CD4-positive, alpha-beta T cell (primary cell): ENCODE data around the gene OR2J3. TPM values are rescaled to one million over a fixed set of nuclear protein-coding genes. Genes with fewer than 3 reads are reported as not detected.
"Not testable (repeated sequence)": the region's sequence is repeated elsewhere in the genome, so short reads cannot be mapped to it uniquely, and the experiment has no call there.

ENCODE experiments used
- ATAC-seq: fragments of 200-7000 bp; cut with Tn5 transposase; one replicate; pipeline ENCODE4 v1.10.0; 2022; ENCODE audit warnings: mild to moderate bottlenecking; ENCODE audit not compliant: poor library complexity
- CTCF ChIA-PET: fragments of 350-600 bp; sonication (Branson Sonifier 250); formaldehyde crosslinking; loops from one replicate; lab custom pipeline; 2021; ENCODE audit warnings: antibody characterized with exemption, inconsistent platforms; lab: Charles Lee
- POLR2A ChIA-PET: fragments of 350-600 bp; sonication (Branson Sonifier 250); formaldehyde crosslinking; loops from one replicate; lab custom pipeline; 2021; ENCODE audit warnings: antibody characterized with exemption, inconsistent platforms; lab: Charles Lee
- DNase-seq, 14 experiments: peaks; one replicate each; pipeline ENCODE4 v3.0.0-alpha.2; 2013 to 2020; ENCODE audit warnings: mixed read lengths in 2 of 14
- H3K27ac ChIP-seq, 2 donors: one replicate each; pipeline versions ENCODE4 v1.5.1 to v1.7.0; 2013; ENCODE audit warnings: low read length in 2 of 2, low read depth in 1 of 2, mild to moderate bottlenecking in 1 of 2
- H3K27me3 ChIP-seq, 2 experiments: 1 replicate in 1 of 2; 2 replicates in 1 of 2; pipeline versions ENCODE4 v1.6.1 to v1.7.0; 2013; ENCODE audit warnings: low read length in 2 of 2, control low read depth in 1 of 2, mild to moderate bottlenecking in 1 of 2, moderate library complexity in 1 of 2; ENCODE audit not compliant: insufficient read depth in 2 of 2, control insufficient read depth in 1 of 2
- H3K36me3 ChIP-seq: one replicate; pipeline ENCODE4 v1.6.1; 2013; ENCODE audit warnings: low read length, control low read depth; ENCODE audit not compliant: insufficient read depth
- H3K4me1 ChIP-seq: one replicate; pipeline ENCODE4 v1.6.1; 2013; ENCODE audit warnings: low read length, control low read depth; ENCODE audit not compliant: insufficient read depth
- H3K4me3 ChIP-seq: one replicate; pipeline ENCODE4 v1.5.1; 2013; ENCODE audit warnings: mild to moderate bottlenecking, low read length, moderate library complexity
- H3K9me3 ChIP-seq, 2 experiments: 1 replicate in 1 of 2; 2 replicates in 1 of 2; pipeline versions ENCODE4 v1.6.1 to v1.7.0; 2013; ENCODE audit warnings: low read length in 2 of 2, mild to moderate bottlenecking in 2 of 2, control low read depth in 1 of 2, moderate library complexity in 1 of 2; ENCODE audit not compliant: control insufficient read depth in 1 of 2, insufficient read depth in 1 of 2
- H3K27ac Mint-ChIP-seq: one replicate; pipeline ENCODE4 v1.8.0; 2020; ENCODE audit warnings: mixed read lengths
- H3K27me3 Mint-ChIP-seq: one replicate; pipeline ENCODE4 v1.8.0; 2021; ENCODE audit warnings: mixed read lengths
- H3K36me3 Mint-ChIP-seq: one replicate; pipeline ENCODE4 v1.8.0; 2021; ENCODE audit warnings: low read depth, mixed read lengths
- H3K4me1 Mint-ChIP-seq: one replicate; pipeline ENCODE4 v1.8.0; 2021; ENCODE audit warnings: low read depth, mixed read lengths
- H3K4me3 Mint-ChIP-seq: one replicate; pipeline ENCODE4 v1.8.0; 2020; ENCODE audit warnings: mild to moderate bottlenecking, mixed read lengths
- H3K9me3 Mint-ChIP-seq: one replicate; pipeline ENCODE4 v1.8.0; 2020; ENCODE audit warnings: mixed read lengths
- intact Hi-C, 2 experiments: fragments of 100-400 bp; cut with DNase I in 1 of 2; cut with micrococcal nuclease in 1 of 2; formaldehyde crosslinking; loops; one replicate each; pipeline versions ENCODE4 v1.15.1 to v1.9.0; 2023 to 2025; cut with DNase I, micrococcal nuclease
- total RNA-seq, 174 experiments: library from RNA in 2 of 174; stranded (reverse) in 2 of 174; gene quantifications; one replicate each; pipeline ENCODE4 v1.2.3 and lab custom pipeline; 2021 to 2026
- TF ChIP-seq, protein P1 (sequence below): fragments of 200-600 bp; IDR thresholded peaks from one replicate; pipeline ENCODE4 v1.8.0; 2022; ENCODE audit warnings: antibody characterized with exemption, mild to moderate bottlenecking

The OR2J3 gene
- total RNA-seq, 2 experiments from 2014 or later, result not detected

DNA sequence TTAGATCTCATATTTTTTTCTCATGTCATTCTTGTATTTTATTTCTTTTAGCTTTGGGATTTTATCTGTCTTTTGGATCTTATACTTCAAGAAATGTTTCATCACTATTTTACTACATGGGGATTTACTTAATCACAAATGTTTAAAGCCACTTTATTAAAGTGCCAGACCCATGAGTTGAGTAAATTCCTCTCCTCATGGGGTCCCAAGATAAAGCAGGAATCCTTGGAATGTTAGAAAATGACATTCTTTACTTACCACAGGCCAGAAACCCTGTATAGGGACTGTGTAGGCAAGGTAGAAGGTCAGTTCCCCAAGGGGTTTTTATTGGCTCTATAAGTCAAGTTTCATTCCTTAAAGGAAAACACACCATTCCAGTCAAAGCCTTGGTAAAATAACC lies 34.5 kb downstream of the OR2J3 start:
- Mint-ChIP-seq H3K4me3 (no peak overlapping the region), H3K9me3 (no peaks in the 10 kb centered on the region), H3K36me3 (no peaks in the 10 kb centered on the region), H3K27ac (no peak overlapping the region), H3K4me1 (no peaks in the 10 kb centered on the region), H3K27me3 (peaks cover 49% of the 10 kb centered on the region)
- TF ChIP-seq, protein P1, sequence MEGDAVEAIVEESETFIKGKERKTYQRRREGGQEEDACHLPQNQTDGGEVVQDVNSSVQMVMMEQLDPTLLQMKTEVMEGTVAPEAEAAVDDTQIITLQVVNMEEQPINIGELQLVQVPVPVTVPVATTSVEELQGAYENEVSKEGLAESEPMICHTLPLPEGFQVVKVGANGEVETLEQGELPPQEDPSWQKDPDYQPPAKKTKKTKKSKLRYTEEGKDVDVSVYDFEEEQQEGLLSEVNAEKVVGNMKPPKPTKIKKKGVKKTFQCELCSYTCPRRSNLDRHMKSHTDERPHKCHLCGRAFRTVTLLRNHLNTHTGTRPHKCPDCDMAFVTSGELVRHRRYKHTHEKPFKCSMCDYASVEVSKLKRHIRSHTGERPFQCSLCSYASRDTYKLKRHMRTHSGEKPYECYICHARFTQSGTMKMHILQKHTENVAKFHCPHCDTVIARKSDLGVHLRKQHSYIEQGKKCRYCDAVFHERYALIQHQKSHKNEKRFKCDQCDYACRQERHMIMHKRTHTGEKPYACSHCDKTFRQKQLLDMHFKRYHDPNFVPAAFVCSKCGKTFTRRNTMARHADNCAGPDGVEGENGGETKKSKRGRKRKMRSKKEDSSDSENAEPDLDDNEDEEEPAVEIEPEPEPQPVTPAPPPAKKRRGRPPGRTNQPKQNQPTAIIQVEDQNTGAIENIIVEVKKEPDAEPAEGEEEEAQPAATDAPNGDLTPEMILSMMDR, result no peak
- DNase-seq, result no peak
- Histone ChIP-seq H3K27me3 (peaks cover 4 to 6% of the 10 kb centered on the region in 2 experiments), H3K4me3 (no peak overlapping the region), H3K4me1 (no peaks in the 10 kb centered on the region), H3K27ac (no peak overlapping the region), H3K36me3 (no peaks in the 10 kb centered on the region), H3K9me3 (peaks cover 0 to 11% of the 10 kb centered on the region in 2 experiments)
- ChIA-PET CTCF (no interaction called here), POLR2A (no interaction called here)
- no peak for ATAC-seq
- intact Hi-C loops, result no loop called here

DNA sequence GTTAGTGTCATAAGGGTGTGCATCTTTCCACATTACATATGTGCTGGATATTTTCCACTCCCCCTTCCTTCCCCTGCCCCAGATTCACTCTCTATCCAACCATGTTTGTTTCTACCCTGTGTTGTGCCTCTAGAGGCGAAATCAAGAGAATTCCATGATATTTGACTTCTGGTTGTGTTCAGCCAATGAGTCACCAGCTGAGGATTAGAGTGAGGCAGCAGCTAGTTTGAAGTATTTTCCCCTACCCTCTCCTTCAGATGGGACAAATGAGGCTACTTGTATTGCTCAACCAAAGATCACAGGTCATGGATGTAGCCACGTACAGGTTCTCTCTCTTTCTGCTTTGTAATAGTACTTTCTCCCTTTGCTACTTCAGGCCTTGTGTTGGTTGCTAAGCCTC lies 38.3 kb downstream of the OR2J3 start:
- DNase-seq, result no peak
- POLR2A ChIA-PET, result no interaction called here
- H3K27ac Mint-ChIP-seq, result no peak overlapping the region
- H3K27ac ChIP-seq, result no peak overlapping the region
- peaks cover 4% of the 10 kb centered on the region for H3K9me3 Mint-ChIP-seq
- TF ChIP-seq, protein P1, result no peak
- H3K4me1 ChIP-seq, result no peaks in the 10 kb centered on the region
- intact Hi-C loops, result no loop called here
- no peak overlapping the region for H3K4me3 ChIP-seq
- ATAC-seq, result no peak
- H3K27me3 Mint-ChIP-seq, result peaks cover 55% of the 10 kb centered on the region
- H3K4me1 Mint-ChIP-seq, result no peaks in the 10 kb centered on the region
- peaks cover 0 to 11% of the 10 kb centered on the region in 2 experiments for H3K9me3 ChIP-seq
- H3K4me3 Mint-ChIP-seq, result no peak overlapping the region
- peaks cover 0 to 6% of the 10 kb centered on the region in 2 experiments for H3K27me3 ChIP-seq
- no peaks in the 10 kb centered on the region for H3K36me3 Mint-ChIP-seq
- H3K36me3 ChIP-seq, result no peaks in the 10 kb centered on the region
- CTCF ChIA-PET, result no interaction called here

DNA sequence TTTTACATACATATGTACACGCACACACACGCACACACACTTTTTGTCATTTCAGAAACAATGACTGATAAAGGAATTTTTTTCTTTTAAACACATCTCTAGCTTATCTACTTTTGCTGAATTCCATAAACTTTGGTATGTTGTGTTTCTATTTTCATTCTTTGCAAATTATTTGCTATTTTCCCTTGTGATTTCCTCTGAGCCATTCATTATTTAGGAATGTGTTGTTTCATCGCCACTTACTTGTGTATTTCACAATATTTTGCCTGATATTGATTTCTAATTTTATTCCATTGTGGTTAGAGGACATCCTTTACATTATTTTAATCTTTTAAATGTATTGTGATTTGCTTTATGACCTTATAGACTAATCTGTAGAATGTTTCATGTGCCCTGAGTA lies 39.2 kb downstream of the OR2J3 start:
- Mint-ChIP-seq H3K4me3 (no peak overlapping the region), H3K4me1 (no peaks in the 10 kb centered on the region), H3K9me3 (peaks cover 4% of the 10 kb centered on the region), H3K36me3 (no peaks in the 10 kb centered on the region), H3K27me3 (peaks cover 60% of the 10 kb centered on the region), H3K27ac (no peak overlapping the region)
- Histone ChIP-seq H3K9me3 (peaks cover 0 to 11% of the 10 kb centered on the region in 2 experiments), H3K27me3 (peaks cover 0 to 10% of the 10 kb centered on the region in 2 experiments), H3K4me3 (no peak overlapping the region), H3K27ac (no peak overlapping the region), H3K36me3 (no peaks in the 10 kb centered on the region), H3K4me1 (no peaks in the 10 kb centered on the region)
- DNase-seq (no peak), ATAC-seq (no peak)
- ChIA-PET POLR2A (no interaction called here), CTCF (no interaction called here)
- TF ChIP-seq, protein P1, result no peak
- intact Hi-C loops, result no loop called here

DNA sequence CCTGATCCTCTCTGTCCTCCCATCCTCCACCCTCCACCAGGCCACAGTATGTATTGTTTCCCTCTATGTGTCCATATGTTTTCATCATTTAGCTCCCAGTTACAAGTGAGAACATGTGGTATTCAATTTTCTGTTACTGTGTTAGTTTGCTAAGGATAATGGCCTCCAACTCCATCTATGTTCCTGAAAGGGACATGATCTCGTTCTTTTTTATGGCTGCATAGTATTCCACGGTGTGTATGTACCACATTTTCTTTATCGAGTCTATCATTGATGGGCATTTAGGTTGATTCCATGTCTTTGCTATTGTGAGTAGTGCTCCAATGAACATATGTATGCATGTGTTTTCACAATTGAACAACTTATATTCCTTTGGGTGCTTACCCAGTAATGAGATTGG lies 41.6 kb downstream of the OR2J3 start:
- H3K36me3 Mint-ChIP-seq, H3K4me3 ChIP-seq, H3K27ac Mint-ChIP-seq, H3K36me3 ChIP-seq, H3K4me1 Mint-ChIP-seq, DNase-seq, H3K4me3 Mint-ChIP-seq, H3K27ac ChIP-seq, ATAC-seq, H3K9me3 ChIP-seq, POLR2A ChIA-PET, intact Hi-C loops, H3K9me3 Mint-ChIP-seq, H3K4me1 ChIP-seq: not testable (repeated sequence)
- CTCF ChIA-PET, result interaction anchor here (1.3 kb wide), 1 partner anchor 10 kb away, joined by 3 read pairs; no protein-coding TSS in a partner anchor
- H3K27me3 ChIP-seq, result peaks cover 0 to 11% of the 10 kb centered on the region in 2 experiments
- peaks cover 73% of the 10 kb centered on the region for H3K27me3 Mint-ChIP-seq
